Vagina (tissue), 2 donors: ENCODE data around the gene ZNF536. TPM values are rescaled to one million over a fixed set of nuclear protein-coding genes. Genes with fewer than 3 reads are reported as not detected.
A peak's percentile ranks its signal among the peaks of the same experiment; 100 is the strongest.

Experiments
- DNase-seq, 2 donors: peaks; one replicate each; pipeline ENCODE4 v3.0.0-alpha.2; 2017; ENCODE audit errors: extremely low spot score in 2 of 2
- H3K27ac ChIP-seq: fragments of 200-600 bp; sonication (generic); one replicate; pipeline ENCODE4 v1.5.1; 2019
- H3K27me3 ChIP-seq: fragments of 200-600 bp; sonication (generic); one replicate; pipeline ENCODE4 v1.5.1; 2019
- H3K36me3 ChIP-seq, 2 donors: fragments of 200-600 bp; sonication (generic); one replicate each; pipeline ENCODE4 v1.5.1; 2017 to 2019
- H3K4me1 ChIP-seq: fragments of 200-600 bp; sonication (generic); one replicate; pipeline ENCODE4 v1.5.1; 2019
- H3K4me3 ChIP-seq, 2 donors: fragments of 200-600 bp; sonication (generic); 1 replicate in 1 of 2; 2 replicates in 1 of 2; pipeline ENCODE4 v1.5.1; 2016 to 2019
- H3K9me3 ChIP-seq: fragments of 200-600 bp; sonication (generic); one replicate; pipeline ENCODE4 v1.5.1; 2019
- CTCF ChIP-seq, 3 experiments: fragments of 450-650 bp in 2 of 3; fragments of 200-600 bp in 1 of 3; sonication (generic) in 1 of 3; IDR thresholded peaks; one replicate each; pipeline ENCODE4 v1.5.1; 2017 to 2019; ENCODE audit warnings: antibody characterized with exemption in 3 of 3, mild to moderate bottlenecking in 2 of 3, moderate library complexity in 2 of 3
- POLR2A ChIP-seq, 2 donors: fragments of 450-650 bp; IDR thresholded peaks; one replicate each; pipeline ENCODE4 v1.6.1; 2017; ENCODE audit warnings: antibody characterized with exemption in 2 of 2, mild to moderate bottlenecking in 2 of 2, moderate library complexity in 2 of 2
- POLR2AphosphoS5 ChIP-seq, 2 donors: sonication (generic); formaldehyde crosslinking; IDR thresholded peaks; one replicate each; pipeline ENCODE4 v1.9.0; 2017; ENCODE audit warnings: antibody characterized with exemption in 2 of 2, mild to moderate bottlenecking in 2 of 2, low read depth in 1 of 2; ENCODE audit not compliant: insufficient read depth in 1 of 2
- intact Hi-C: fragments of 100-400 bp; cut with DNase I; formaldehyde crosslinking; loops from one replicate; pipeline ENCODE4 v1.15.1; 2023
- total RNA-seq: library from RNA; depleted of rRNA; stranded (reverse); fragments of >200 nt; gene quantifications from one replicate; pipeline ENCODE4 v1.2.3, GENCODE V29; 2016

Gene ZNF536
- total RNA-seq, 1 donor from 2014 or later = 2.5 TPM

GRCh38 chr19:30522341-30522740 lies 150.2 kb downstream of the ZNF536 start:
- intact Hi-C loops = no loop called here
- Histone ChIP-seq H3K4me3 (no peak overlapping the region), H3K27ac (no peak overlapping the region), H3K4me1 (no peaks in the 10 kb centered on the region), H3K27me3 (no peaks in the 10 kb centered on the region), H3K9me3 (no peaks in the 10 kb centered on the region), H3K36me3 (no peaks in the 10 kb centered on the region)
- DNase-seq = no peak
- no peak for TF ChIP-seq CTCF (IDR thresholded peaks at IDR 0.05)
- TF ChIP-seq POLR2AphosphoS5 (IDR thresholded peaks at IDR 0.05; ENCODE audit: insufficient read depth in 1 of 2, low read depth in 1 of 2) = no peak
- TF ChIP-seq POLR2A (IDR thresholded peaks at IDR 0.05) = no peak

DNA sequence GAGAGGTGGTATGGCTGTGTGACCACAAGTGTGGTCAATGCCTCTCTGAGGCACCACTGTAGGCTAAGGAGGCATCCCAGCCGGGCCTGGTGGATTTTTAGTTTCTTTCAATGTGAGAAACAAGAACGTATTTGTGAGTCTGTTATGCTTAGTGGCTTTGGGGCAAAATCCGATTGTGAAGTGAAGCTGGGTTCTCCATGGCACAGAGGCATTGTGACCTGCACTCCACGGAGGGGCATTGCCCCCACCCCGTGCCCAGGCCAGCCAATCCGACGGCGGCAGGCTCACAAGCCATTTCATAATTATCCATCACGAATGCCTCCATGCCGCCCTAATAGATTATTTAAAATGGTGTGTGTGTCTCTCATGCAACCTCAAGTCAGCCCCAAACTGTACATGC lies 151.6 kb downstream of the ZNF536 start:
- no peaks in the 10 kb centered on the region for H3K9me3 ChIP-seq
- no peaks in the 10 kb centered on the region for H3K4me1 ChIP-seq
- peak in 1 of 2 donors; percentile 85 for DNase-seq
- intact Hi-C loops = no loop called here
- H3K4me3 ChIP-seq = no peak overlapping the region
- no peak overlapping the region for H3K27ac ChIP-seq
- no peaks in the 10 kb centered on the region for H3K36me3 ChIP-seq
- no peak for TF ChIP-seq POLR2A (IDR thresholded peaks at IDR 0.05)
- TF ChIP-seq CTCF (IDR thresholded peaks at IDR 0.05) = no peak
- no peak for TF ChIP-seq POLR2AphosphoS5 (IDR thresholded peaks at IDR 0.05; ENCODE audit: insufficient read depth in 1 of 2, low read depth in 1 of 2)
- no peaks in the 10 kb centered on the region for H3K27me3 ChIP-seq

- no peaks in the 10 kb centered on the region for H3K27me3 ChIP-seq
- H3K4me1 ChIP-seq = no peaks in the 10 kb centered on the region
- no peaks in the 10 kb centered on the region for H3K36me3 ChIP-seq
- H3K27ac ChIP-seq = no peak overlapping the region
- no peak for DNase-seq
- H3K9me3 ChIP-seq = no peaks in the 10 kb centered on the region
- no peak for TF ChIP-seq POLR2AphosphoS5 (IDR thresholded peaks at IDR 0.05; ENCODE audit: insufficient read depth in 1 of 2, low read depth in 1 of 2)
- no peak for TF ChIP-seq CTCF (IDR thresholded peaks at IDR 0.05)
- no peak for TF ChIP-seq POLR2A (IDR thresholded peaks at IDR 0.05)
- H3K4me3 ChIP-seq = no peak overlapping the region
- intact Hi-C loops = no loop called here
Observed at GRCh38 chr19:30525383-30525782, 153.2 kb downstream of the ZNF536 start.

- intact Hi-C loops = no loop called here
- H3K4me3 ChIP-seq = no peak overlapping the region
- no peaks in the 10 kb centered on the region for H3K36me3 ChIP-seq
- H3K27me3 ChIP-seq = no peaks in the 10 kb centered on the region
- no peaks in the 10 kb centered on the region for H3K9me3 ChIP-seq
- H3K4me1 ChIP-seq = no peaks in the 10 kb centered on the region
- no peak for DNase-seq
- TF ChIP-seq POLR2AphosphoS5 (IDR thresholded peaks at IDR 0.05; ENCODE audit: insufficient read depth in 1 of 2, low read depth in 1 of 2) (no peak), POLR2A (IDR thresholded peaks at IDR 0.05) (no peak), CTCF (IDR thresholded peaks at IDR 0.05) (no peak)
- H3K27ac ChIP-seq = no peak overlapping the region
Observed at GRCh38 chr19:30528919-30529318, 156.7 kb downstream of the ZNF536 start.

- no peak for DNase-seq
- Histone ChIP-seq H3K9me3 (no peaks in the 10 kb centered on the region), H3K4me3 (no peak overlapping the region), H3K27ac (no peak overlapping the region), H3K27me3 (no peaks in the 10 kb centered on the region), H3K36me3 (no peaks in the 10 kb centered on the region), H3K4me1 (no peaks in the 10 kb centered on the region)
- intact Hi-C loops = no loop called here
- TF ChIP-seq CTCF (IDR thresholded peaks at IDR 0.05) = no peak
- TF ChIP-seq POLR2AphosphoS5 (IDR thresholded peaks at IDR 0.05; ENCODE audit: insufficient read depth in 1 of 2, low read depth in 1 of 2) = no peak
- TF ChIP-seq POLR2A (IDR thresholded peaks at IDR 0.05) = no peak
Observed at GRCh38 chr19:30529876-30530275, 157.7 kb downstream of the ZNF536 start.
